ENCODE results near the gene LAMTOR2.
A peak's percentile ranks its signal among the peaks of the same experiment; 100 is the strongest.

The LAMTOR2 gene

GRCh38 chr1:156074661-156075060 is 20.1 kb downstream of the LAMTOR2 start:
- no peak for DNase-seq (ENCODE audit: low read depth in 4 of 4, low spot score in 1 of 4)

DNA sequence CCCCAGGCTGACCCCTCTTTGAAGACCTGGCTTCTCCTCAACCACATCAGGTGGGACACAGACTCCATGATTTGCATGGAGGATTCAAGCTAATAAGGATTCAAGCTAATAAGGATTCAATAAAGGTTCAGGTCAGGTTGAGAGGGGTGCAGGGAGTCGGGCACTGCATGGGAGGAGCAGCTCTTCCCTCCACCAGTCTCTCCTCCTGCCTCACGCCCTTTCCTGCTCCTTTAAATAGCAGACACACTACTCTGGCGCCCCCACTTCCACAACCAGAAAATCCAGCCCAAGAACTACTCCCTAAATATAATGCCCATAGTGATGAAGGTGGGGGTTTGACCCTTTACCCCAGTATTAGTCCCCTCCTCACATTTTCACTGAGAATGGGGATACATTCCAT is 20.6 kb downstream of the LAMTOR2 start:
- DNase-seq (ENCODE audit: low read depth in 4 of 4, low spot score in 1 of 4): no peak

- no peak for DNase-seq (ENCODE audit: low read depth in 4 of 4, low spot score in 1 of 4)
Observed at GRCh38 chr1:156075775-156076204, 21.2 kb downstream of the LAMTOR2 start.

DNA sequence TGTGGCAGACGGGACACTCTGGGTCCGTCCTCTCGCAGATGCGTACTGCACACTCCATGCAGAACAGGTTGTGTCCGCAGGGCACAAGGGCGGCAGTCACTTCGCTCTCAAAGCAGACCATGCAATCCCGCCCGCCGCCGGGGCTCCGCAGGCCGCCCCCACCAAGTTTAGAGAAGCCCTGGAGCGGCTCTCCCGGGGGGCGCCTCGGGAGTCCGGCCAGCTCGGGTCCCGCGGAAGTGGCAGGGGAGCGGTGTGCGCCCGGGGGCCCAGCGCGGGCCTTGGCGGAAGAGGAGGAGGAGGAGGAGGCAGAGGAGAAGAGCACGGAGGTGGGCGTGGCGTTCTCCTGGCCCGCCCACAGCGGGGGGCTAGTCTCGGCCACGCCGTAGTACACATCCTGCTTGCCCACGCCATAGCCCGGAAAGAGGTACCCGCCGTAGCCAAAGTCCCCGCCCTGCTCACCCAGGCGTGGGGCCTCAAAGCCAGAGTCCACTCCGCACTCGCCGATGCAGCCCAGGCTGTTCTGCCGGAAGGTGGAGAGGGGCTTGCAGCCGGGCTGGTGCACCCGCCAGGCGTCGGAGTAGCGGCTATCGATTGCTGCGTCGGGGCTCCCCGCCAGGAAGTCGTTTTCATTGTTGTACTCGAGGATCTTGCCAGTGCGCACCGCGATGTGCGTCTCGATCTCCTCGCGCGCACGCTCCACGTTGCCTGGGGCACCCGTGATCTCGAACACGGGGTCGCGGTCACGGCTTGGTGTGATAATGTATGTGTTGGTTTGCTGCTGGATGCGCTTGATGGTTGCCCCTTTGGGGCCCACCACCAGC is 22.2 kb downstream of the LAMTOR2 start:
- no peak for DNase-seq (ENCODE audit: low read depth in 4 of 4, low spot score in 1 of 4)

GRCh38 chr1:156077430-156077760 is 22.8 kb downstream of the LAMTOR2 start:
- DNase-seq (ENCODE audit: low read depth in 4 of 4, low spot score in 1 of 4): no peak

DNA sequence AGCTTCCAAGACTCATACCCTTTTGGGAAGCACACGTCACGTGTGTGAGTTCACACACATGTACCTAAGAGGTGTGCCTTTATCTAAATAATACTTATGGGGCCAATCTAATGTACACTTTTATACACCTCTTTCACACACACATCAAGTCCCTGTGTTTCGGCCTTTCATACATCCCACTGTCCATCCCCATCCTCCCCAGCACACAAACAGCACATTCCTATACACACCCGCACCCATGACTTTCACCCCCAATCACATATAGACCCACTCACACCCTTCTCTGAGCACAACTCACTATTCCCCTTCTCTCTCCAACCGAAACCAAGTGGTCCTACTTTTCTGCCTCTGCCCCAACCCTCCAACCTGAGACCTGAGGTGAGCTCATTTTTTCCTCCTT is 24.1 kb downstream of the LAMTOR2 start:
- no peak for DNase-seq (ENCODE audit: low read depth in 4 of 4, low spot score in 1 of 4)

GRCh38 chr1:156079762-156080161 is 25.2 kb downstream of the LAMTOR2 start:
- no peak for DNase-seq (ENCODE audit: low read depth in 4 of 4, low spot score in 1 of 4)

DNA sequence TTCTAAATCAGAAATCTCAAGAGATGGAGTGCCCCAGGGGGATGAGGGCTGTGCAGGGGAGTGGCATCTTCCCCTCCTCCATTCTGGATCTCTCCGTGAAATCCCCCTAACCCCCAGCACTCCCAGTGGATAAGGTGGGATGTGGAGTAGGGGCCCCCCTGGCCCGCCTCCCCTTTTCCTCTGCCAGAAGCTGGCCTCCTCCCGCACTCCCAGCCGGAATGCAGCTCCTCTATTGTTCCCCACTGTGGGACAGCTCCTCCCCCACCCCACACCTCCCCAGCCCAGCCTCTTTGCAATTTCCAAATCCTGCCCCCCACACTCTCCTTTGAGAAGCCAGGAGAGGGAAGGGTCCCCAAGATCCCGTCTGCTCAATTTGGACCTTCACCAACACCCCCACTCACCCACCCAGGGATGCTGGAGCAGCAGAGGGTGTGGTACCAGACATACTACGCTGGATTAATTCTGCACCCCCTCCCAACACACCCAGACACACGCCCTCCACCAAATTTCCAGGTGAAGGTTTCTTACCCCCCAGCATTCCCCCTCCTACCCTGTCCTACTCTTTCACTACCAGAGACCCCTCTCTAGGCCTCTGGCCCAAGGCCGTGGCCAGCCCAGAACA is 25.8 kb downstream of the LAMTOR2 start:
- no peak for DNase-seq (ENCODE audit: low read depth in 4 of 4, low spot score in 1 of 4)

- no peak for DNase-seq (ENCODE audit: low read depth in 4 of 4, low spot score in 1 of 4)
Observed at GRCh38 chr1:156080863-156081179, 26.2 kb downstream of the LAMTOR2 start.

- no peak for DNase-seq (ENCODE audit: low read depth in 4 of 4, low spot score in 1 of 4)
Observed at GRCh38 chr1:156081180-156081916, 26.8 kb downstream of the LAMTOR2 start.

GRCh38 chr1:156081917-156082308 is 27.3 kb downstream of the LAMTOR2 start:
- no peak for DNase-seq (ENCODE audit: low read depth in 4 of 4, low spot score in 1 of 4)

- DNase-seq (ENCODE audit: low read depth in 4 of 4, low spot score in 1 of 4): peak in 2 of 4 experiments; percentile 42 to 54
Observed at GRCh38 chr1:156082309-156083091, 27.9 kb downstream of the LAMTOR2 start, which contains the start of gene MEX3A. MEX3A (minus strand) TSS chr1:156082465; CDS start chr1:156081998, 467 bp downstream.

DNA sequence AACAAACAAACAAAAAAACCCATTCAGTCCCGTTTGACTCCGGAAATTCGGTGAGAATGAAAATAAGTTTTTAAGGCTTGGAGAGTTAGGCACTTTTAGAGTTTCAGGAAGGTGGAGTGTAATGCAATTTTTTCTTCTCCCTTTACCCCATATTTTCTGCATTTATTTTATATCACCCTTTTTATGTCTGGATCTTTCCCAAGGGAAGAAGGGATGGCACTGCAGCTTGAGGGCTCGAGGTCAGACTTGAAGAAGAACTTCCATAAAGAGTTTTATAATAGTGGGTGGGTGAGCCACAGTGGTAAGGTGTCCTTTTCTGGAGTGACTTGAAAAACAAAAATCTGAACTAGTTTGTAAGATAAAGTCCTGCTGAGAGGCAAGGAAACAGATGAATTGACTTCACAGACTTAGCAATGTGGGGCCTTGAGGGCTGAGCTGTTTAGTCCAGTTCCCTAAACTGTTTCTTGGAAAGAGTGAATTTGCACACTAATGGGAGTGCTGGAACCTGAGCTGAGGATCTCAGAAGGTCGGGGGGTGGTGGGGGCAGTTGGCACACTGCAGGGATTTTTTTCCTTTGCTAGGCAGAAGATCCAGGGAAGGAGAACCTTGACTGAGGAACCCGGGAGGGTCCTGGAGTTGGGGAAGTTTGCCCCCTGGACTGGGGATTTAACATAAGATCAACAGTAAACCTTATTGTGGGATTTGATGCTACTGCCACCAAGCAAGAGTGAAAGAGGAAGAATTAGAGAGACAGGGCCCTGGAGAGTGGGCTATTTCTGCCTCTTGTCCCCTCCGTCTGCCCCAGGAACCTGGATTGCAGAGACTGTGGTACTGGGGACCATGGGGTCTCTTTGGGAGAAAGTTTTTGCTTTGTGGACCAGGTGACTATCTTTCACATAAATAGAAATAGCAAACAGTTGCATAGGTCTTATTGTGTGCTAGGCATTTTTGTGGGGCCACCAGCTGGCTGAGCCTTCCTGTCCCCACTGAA is 29.5 kb downstream of the LAMTOR2 start:
- no peak for DNase-seq (ENCODE audit: low read depth in 4 of 4, low spot score in 1 of 4)

DNA sequence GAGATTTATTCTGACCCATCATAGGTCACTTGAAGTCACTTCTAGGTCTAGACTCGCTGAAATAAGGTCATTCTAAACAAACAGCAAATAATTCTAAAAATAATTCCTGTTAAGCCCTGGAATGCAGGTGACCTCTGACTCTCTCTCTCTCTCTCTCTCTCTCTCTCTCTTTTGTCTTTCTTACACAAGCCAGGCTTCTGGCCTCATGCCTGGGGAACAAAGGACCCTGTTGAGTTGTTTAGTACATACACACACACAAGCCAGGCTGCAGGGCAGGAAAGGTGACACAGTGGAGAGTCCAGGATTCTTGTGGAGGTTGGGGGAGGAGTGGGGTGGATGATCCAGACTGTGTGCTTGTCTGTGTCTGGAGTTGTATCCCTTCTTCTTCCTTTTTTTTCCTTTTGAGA is 31.7 kb downstream of the LAMTOR2 start:
- DNase-seq (ENCODE audit: low read depth in 4 of 4, low spot score in 1 of 4): no peak

GRCh38 chr1:156089704-156090103 is 35.1 kb downstream of the LAMTOR2 start:
- DNase-seq (ENCODE audit: low read depth in 4 of 4, low spot score in 1 of 4): no peak

DNA sequence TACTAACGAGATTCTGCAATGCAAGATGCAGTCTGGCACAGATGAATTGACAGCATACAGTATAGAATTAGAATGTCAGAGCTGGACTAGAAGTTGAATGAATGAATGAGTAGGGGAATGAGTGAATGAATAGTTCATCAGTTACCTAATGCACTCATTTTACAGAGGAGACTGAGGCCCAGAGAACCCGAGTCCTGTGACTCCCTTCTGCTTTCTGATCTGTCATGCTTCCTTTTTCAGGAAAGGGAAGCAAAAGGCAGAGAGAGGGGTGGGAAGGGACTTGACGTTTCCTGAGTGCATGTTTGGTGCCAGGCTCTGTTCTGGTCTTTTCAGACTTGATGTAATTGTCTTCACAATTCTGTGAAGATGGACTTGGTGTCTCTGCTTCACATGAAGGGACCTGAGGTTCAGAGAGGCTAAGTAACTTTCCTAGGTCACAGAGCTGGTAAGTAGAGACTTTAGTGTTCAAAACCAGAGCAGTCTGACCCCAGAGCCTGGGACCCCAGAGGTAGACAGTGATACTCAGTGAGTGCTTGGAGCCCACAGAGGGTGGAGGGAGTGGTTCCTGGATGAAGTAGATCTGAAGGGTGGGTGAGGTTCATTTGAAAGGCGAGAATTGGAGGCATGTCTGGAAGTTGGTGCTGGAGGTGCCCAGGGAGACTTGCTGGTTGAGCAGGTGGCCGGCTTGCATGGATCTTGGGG is 35.7 kb downstream of the LAMTOR2 start:
- DNase-seq (ENCODE audit: low read depth in 4 of 4, low spot score in 1 of 4): no peak

DNA sequence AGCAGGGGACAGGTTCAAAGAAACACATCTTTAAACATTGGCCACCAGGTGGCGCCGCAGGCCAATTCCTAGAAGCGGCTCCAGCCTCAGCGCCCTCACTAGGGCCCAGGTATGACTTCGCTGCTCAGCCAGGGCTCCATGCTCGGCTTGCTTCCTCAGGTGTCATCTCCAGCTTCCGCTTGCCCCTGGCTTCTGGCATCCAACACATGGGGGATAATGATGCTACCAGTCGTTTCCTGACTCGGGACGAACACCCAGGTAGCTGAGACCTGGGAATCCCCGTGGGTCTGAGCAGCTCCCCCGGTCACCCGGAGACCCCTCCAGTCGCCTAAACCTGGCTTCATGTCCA is 36.2 kb downstream of the LAMTOR2 start:
- peak; percentile 83 to 86 (median 84) for DNase-seq (ENCODE audit: low read depth in 4 of 4, low spot score in 1 of 4)

GRCh38 chr1:156091610-156092009 is 37.0 kb downstream of the LAMTOR2 start:
- no peak for DNase-seq (ENCODE audit: low read depth in 4 of 4, low spot score in 1 of 4)

GRCh38 chr1:156095906-156096508 is 41.4 kb downstream of the LAMTOR2 start:
- DNase-seq (ENCODE audit: low read depth in 4 of 4, low spot score in 1 of 4): no peak
